ENCODE measurements around the gene AUNIP.

AUNIP gene

GRCh38 chr1:25818569-25818968, 40.7 kb downstream of the AUNIP start:
- no peaks in the 10 kb centered on the region for H3K27me3 ChIP-seq (ENCODE audit: insufficient read depth, poor library complexity, severe bottlenecking)
- H3K27ac ChIP-seq (replicated peaks), result no peak overlapping the region
- no peak overlapping the region for H3K4me3 ChIP-seq (replicated peaks; ENCODE audit: insufficient read depth, low read length)
- TF ChIP-seq GABPA (IDR thresholded peaks at IDR 0.05; ENCODE audit: low read depth) (no peak), CTCF (IDR thresholded peaks at IDR 0.05; ENCODE audit: insufficient read depth, low read length) (no peak), POLR2AphosphoS5 (IDR thresholded peaks at IDR 0.05; ENCODE audit: low read depth) (no peak), SPI1 (IDR thresholded peaks at IDR 0.05; ENCODE audit: borderline replicate concordance, low read depth) (no peak), REST (IDR thresholded peaks at IDR 0.05; ENCODE audit: insufficient replicate concordance, low read depth) (no peak)
- DNase-seq (ENCODE audit: low read depth in 1 of 2, low spot score in 1 of 2), result no peak

GRCh38 chr1:25817840-25818501, 41.3 kb downstream of the AUNIP start:
- DNase-seq (ENCODE audit: low read depth in 1 of 2, low spot score in 1 of 2), result no peak
- no peak overlapping the region for H3K27ac ChIP-seq (replicated peaks)
- no peak overlapping the region for H3K4me3 ChIP-seq (replicated peaks; ENCODE audit: insufficient read depth, low read length)

More at GRCh38 chr1:25817840-25818501, 41.3 kb downstream of the AUNIP start:
- TF ChIP-seq GABPA (IDR thresholded peaks at IDR 0.05; ENCODE audit: low read depth) (no peak), POLR2AphosphoS5 (IDR thresholded peaks at IDR 0.05; ENCODE audit: low read depth) (no peak), REST (IDR thresholded peaks at IDR 0.05; ENCODE audit: insufficient replicate concordance, low read depth) (no peak), SPI1 (IDR thresholded peaks at IDR 0.05; ENCODE audit: borderline replicate concordance, low read depth) (no peak), CTCF (IDR thresholded peaks at IDR 0.05; ENCODE audit: insufficient read depth, low read length) (no peak)
- no peaks in the 10 kb centered on the region for H3K27me3 ChIP-seq (ENCODE audit: insufficient read depth, poor library complexity, severe bottlenecking)
